Lower leg skin (tissue), 4 donors: ENCODE results near the gene UNC45A. TPM values are rescaled to one million over a fixed set of nuclear protein-coding genes. Genes with fewer than 3 reads are reported as not detected.

Source experiments
- DNase-seq, 2 donors: peaks; one replicate each; pipeline ENCODE4 v3.0.0-alpha.2; 2019; ENCODE audit warnings: low spot score in 2 of 2
- H3K4me3 ChIP-seq: fragments of 200-600 bp; sonication (generic); 2 replicates; pipeline ENCODE4 v1.5.1; 2017; ENCODE audit warnings: mild to moderate bottlenecking, low read depth; ENCODE audit not compliant: poor library complexity, severe bottlenecking
- POLR2A ChIP-seq, 2 donors: fragments of 450-650 bp; IDR thresholded peaks; one replicate each; pipeline ENCODE4 v1.6.1; 2016 to 2017; ENCODE audit warnings: antibody characterized with exemption in 2 of 2, mild to moderate bottlenecking in 1 of 2, moderate library complexity in 1 of 2
- WGBS, 2 donors: methylation state at CpG; one replicate each; pipeline ENCODE4 v1.1.5; 2018; 5-methylcytosine and 5-hydroxymethylcytosine counted together
- intact Hi-C: fragments of 100-400 bp; cut with DNase I; formaldehyde crosslinking; loops from one replicate; pipeline ENCODE4 v1.15.0; 2023; ENCODE audit warnings: low total_unique reads
- total RNA-seq, 4 donors: library from RNA; depleted of rRNA; stranded (reverse); fragments of >200 nt; gene quantifications; one replicate each; pipeline ENCODE4 v1.1.0, GENCODE V29; 2016
- TF ChIP-seq, protein P1 (sequence below), 3 donors: fragments of 450-650 bp; IDR thresholded peaks; one replicate each; pipeline ENCODE4 v1.5.1; 2016; ENCODE audit warnings: antibody characterized with exemption in 3 of 3, mild to moderate bottlenecking in 3 of 3, moderate library complexity in 2 of 3

UNC45A gene
- total RNA-seq, 4 donors from 2014 or later: 56.5 to 79.1 (median 68.2) TPM

DNA sequence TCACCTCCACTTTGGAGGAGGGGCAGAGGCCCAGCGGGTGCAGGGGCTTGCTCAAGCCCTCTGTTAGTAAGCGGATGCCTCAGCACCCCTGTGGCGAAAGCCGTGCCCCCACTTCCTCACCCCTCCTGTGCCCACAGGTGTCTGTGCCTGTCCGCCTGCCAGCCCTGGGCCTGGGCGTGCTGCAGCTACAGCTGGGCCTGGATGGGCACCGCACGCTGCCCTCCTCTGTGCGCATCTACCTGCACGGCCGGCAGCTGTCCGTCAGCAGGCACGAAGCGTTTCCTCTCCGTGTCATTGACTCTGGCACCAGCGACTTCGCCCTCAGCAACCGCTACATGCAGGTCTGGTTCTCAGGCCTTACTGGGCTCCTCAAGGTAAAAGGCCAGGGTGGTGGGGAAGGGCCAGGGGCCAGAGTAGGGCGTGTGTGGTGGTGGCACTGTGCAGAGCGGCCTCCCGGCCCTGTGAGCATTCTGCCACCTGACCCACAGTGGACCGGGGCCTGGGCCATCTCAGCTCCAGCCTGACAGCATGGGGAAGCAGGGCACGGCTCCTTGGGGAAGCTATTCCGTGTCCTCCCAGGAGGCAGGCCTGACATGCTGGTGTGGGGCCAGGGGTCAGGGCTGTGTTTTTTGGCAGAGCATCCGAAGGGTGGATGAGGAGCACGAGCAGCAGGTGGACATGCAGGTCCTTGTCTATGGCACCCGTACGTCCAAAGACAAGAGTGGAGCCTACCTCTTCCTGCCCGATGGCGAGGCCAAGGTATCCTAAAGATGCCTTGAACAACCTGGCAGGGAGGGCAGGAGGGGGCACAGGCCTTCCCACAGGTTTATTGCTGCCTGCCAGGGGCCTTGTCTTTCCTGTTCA lies 22.9 kb upstream of the UNC45A start:
- 94 to 96% methylated on average over 27 to 28 of the region's 30 CpGs for WGBS, 2 donors
- H3K4me3 ChIP-seq: no peak overlapping the region
- TF ChIP-seq, protein P1, sequence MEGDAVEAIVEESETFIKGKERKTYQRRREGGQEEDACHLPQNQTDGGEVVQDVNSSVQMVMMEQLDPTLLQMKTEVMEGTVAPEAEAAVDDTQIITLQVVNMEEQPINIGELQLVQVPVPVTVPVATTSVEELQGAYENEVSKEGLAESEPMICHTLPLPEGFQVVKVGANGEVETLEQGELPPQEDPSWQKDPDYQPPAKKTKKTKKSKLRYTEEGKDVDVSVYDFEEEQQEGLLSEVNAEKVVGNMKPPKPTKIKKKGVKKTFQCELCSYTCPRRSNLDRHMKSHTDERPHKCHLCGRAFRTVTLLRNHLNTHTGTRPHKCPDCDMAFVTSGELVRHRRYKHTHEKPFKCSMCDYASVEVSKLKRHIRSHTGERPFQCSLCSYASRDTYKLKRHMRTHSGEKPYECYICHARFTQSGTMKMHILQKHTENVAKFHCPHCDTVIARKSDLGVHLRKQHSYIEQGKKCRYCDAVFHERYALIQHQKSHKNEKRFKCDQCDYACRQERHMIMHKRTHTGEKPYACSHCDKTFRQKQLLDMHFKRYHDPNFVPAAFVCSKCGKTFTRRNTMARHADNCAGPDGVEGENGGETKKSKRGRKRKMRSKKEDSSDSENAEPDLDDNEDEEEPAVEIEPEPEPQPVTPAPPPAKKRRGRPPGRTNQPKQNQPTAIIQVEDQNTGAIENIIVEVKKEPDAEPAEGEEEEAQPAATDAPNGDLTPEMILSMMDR (IDR thresholded peaks at IDR 0.05): no peak
- TF ChIP-seq POLR2A (IDR thresholded peaks at IDR 0.05): no peak
- no peak for DNase-seq
- intact Hi-C loops: no loop called here

DNA sequence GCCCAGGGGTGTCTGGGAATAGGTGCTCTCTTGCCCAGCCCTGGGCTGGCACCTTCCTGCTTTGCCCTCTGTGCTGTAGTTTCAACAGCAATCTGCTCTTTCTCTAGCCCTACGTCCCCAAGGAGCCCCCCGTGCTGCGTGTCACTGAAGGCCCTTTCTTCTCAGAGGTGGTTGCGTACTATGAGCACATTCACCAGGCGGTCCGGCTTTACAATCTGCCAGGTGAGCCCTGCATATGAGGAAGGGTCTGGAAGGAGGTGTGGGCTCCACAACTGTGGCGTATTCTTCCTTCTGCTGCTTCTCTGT lies 22.4 kb upstream of the UNC45A start:
- TF ChIP-seq POLR2A (IDR thresholded peaks at IDR 0.05): no peak
- TF ChIP-seq, protein P1 (IDR thresholded peaks at IDR 0.05): no peak
- DNase-seq: no peak
- intact Hi-C loops: no loop called here
- no peak overlapping the region for H3K4me3 ChIP-seq
- 93 to 97% methylated on average over 7 of the region's 7 CpGs for WGBS, 2 donors

DNA sequence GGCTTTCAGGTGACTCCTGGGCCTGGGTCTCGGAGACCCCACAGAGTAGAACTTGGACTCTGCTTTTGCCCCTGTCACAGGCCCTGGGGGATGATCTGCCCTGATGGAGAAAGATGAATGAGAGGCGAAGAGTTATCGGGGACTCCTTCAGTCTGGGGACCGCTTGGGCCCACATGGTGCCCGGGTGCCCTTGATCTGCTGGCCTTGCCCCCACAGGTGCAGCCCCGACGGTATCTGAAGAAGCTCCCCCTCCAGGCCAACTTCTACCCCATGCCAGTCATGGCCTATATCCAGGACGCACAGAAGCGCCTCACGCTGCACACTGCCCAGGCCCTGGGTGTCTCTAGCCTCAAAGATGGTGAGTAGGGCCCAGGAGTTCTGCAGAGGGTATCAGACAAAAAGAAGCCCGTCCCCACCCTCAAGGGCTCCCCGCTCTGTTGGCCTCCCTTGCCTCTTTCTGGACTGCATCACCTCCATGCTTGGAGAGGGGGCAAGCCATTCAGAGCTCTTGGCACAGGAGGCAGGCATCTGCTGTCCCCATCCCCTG lies 21.6 kb upstream of the UNC45A start:
- TF ChIP-seq, protein P1 (IDR thresholded peaks at IDR 0.05): no peak
- TF ChIP-seq POLR2A (IDR thresholded peaks at IDR 0.05): no peak
- WGBS, 2 donors: 92 to 95% methylated on average over 12 of the region's 12 CpGs
- intact Hi-C loops: no loop called here
- no peak overlapping the region for H3K4me3 ChIP-seq
- DNase-seq: no peak

DNA sequence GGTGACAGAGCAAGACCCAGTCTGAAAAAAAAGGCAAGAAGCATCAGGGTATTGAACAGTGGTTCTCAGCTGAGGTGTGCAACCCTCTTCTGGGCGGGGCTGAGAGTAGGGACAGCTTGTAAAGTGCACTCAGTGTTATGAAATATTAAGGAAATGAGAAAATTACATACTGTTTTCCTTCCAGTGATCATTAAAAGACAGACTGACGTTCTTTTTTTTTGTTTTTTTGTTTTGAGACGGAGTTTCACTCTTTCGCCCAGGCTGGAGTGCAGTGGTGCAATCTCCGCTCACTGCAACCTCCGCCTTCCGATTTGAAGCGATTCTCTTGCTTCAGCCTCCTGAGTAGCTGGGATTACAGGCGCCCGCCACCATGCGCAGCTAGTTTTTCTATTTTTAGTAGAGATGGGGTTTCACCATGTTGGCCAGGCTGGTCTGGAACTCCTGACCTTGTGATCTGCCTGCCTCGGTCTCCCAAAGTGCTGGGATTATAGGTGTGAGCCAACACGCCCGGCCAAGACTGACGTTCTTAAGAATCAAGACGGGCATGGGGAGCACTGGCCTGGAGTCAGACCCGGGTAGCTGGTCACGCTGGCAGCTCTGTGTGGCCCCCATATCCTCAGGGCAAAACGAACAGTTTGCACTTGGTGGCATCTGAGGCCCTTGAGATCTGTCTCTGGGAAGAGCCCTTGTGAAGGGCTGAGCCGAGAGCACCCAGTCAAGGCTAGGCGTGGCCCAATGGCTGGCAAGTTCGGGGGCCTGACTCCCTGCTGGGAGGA lies 20.6 kb upstream of the UNC45A start:
- no peak for TF ChIP-seq POLR2A (IDR thresholded peaks at IDR 0.05)
- intact Hi-C loops: no loop called here
- no peak for DNase-seq
- WGBS, 2 donors: 89% methylated on average over 22 of the region's 22 CpGs
- no peak overlapping the region for H3K4me3 ChIP-seq

DNA sequence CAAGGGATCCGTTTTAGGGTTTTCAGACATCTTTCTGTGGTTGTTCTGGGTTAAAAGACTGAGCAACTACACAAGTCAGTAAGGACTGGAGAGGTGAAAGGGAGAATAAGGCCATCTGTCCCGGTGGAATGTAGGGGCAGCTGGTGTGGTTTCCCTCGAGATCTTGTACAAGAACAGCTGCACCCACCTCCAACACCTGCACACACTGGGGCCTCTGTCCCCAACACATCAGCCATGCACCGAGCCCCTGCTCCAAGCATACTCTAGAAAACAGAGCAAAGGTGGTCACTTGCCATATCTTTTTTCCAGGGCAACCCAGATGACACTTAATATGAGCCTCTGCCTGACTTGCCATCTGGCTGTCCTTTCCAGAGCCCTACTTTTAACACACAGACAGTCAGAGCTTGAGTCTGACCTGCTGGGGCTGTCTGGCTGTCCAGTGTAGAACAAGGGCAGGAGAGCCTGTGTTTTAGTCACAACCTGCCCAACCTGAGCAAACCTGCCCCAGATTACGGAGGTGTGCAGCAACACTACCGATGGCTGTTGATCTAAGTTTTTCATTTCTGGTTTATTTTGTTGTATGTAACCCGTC lies 19.8 kb upstream of the UNC45A start:
- intact Hi-C loops: no loop called here
- DNase-seq: no peak
- no peak for TF ChIP-seq POLR2A (IDR thresholded peaks at IDR 0.05)
- TF ChIP-seq, protein P1 (IDR thresholded peaks at IDR 0.05): no peak
- 82% methylated on average over 7 of the region's 7 CpGs for WGBS, 2 donors
- H3K4me3 ChIP-seq: no peak overlapping the region
